CD14-positive monocyte (primary cell): ENCODE data around the gene DIDO1. TPM values are rescaled to one million over a fixed set of nuclear protein-coding genes. Genes with fewer than 3 reads are reported as not detected.

Experiments used
- DNase-seq, 3 donors: peaks; one replicate each; pipeline ENCODE4 v3.0.0-alpha.2; 2011 to 2022
- H2AFZ ChIP-seq: 2 replicates; pipeline ENCODE4 v1.6.0; 2012; ENCODE audit warnings: mild to moderate bottlenecking, low read depth, low read length, inconsistent platforms; ENCODE audit not compliant: insufficient read depth, poor library complexity, severe bottlenecking
- H3K27ac ChIP-seq, 2 donors: 1 replicate in 1 of 2; 2 replicates in 1 of 2; pipeline ENCODE4 v1.5.1; 2012 to 2013; ENCODE audit warnings: low read length in 2 of 2, control low read depth in 1 of 2, inconsistent platforms in 1 of 2, low read depth in 1 of 2, mild to moderate bottlenecking in 1 of 2
- H3K27me3 ChIP-seq, 2 donors: one replicate each; pipeline versions ENCODE4 v1.6.0 to v1.6.1; 2011 to 2013; ENCODE audit warnings: low read length in 2 of 2; ENCODE audit not compliant: control insufficient read depth in 2 of 2, insufficient read depth in 2 of 2
- H3K36me3 ChIP-seq, 2 donors: replicated peaks in 1 of 2; 1 replicate in 1 of 2; 2 replicates in 1 of 2; pipeline versions ENCODE4 v1.5.1 to v1.6.1; 2012 to 2013; ENCODE audit warnings: low read length in 2 of 2, control low read depth in 1 of 2, inconsistent platforms in 1 of 2, mild to moderate bottlenecking in 1 of 2; ENCODE audit not compliant: insufficient read depth in 2 of 2, control insufficient read depth in 1 of 2
- H3K4me1 ChIP-seq, 2 donors: 1 replicate in 1 of 2; 2 replicates in 1 of 2; pipeline versions ENCODE4 v1.5.1 to v1.6.1; 2012 to 2013; ENCODE audit warnings: low read length in 2 of 2, control low read depth in 1 of 2, inconsistent platforms in 1 of 2, mild to moderate bottlenecking in 1 of 2, moderate library complexity in 1 of 2; ENCODE audit not compliant: insufficient read depth in 2 of 2, control insufficient read depth in 1 of 2
- H3K4me2 ChIP-seq: replicated peaks from 2 replicates; pipeline ENCODE3; 2012; ENCODE audit warnings: low read length, moderate library complexity, mild to moderate bottlenecking; ENCODE audit not compliant: poor library complexity, severe bottlenecking; ENCODE audit errors: extremely low read depth
- H3K4me3 ChIP-seq, 3 experiments: fragments of 200-600 bp in 1 of 3; sonication (generic) in 1 of 3; replicated peaks in 1 of 3; 1 replicate in 2 of 3; 2 replicates in 1 of 3; pipeline ENCODE4 v1.5.1; 2011 to 2013; ENCODE audit warnings: low read length in 3 of 3, mild to moderate bottlenecking in 3 of 3, control low read depth in 2 of 3, low read depth in 2 of 3, inconsistent platforms in 1 of 3, moderate library complexity in 1 of 3
- H3K79me2 ChIP-seq: 2 replicates; pipeline ENCODE4 v1.6.0; 2012; ENCODE audit warnings: mild to moderate bottlenecking, control low read depth, inconsistent platforms, low read length, moderate library complexity; ENCODE audit not compliant: insufficient read depth
- H3K9ac ChIP-seq: 2 replicates; pipeline ENCODE4 v1.6.0; 2017; ENCODE audit warnings: low read length, mild to moderate bottlenecking; ENCODE audit not compliant: insufficient read depth, poor library complexity, severe bottlenecking
- H3K9me3 ChIP-seq, 2 donors: replicated peaks in 1 of 2; 1 replicate in 1 of 2; 2 replicates in 1 of 2; pipeline versions ENCODE4 v1.5.1 to v1.6.1; 2012 to 2013; ENCODE audit warnings: low read length in 2 of 2, control low read depth in 1 of 2; ENCODE audit not compliant: control insufficient read depth in 1 of 2, insufficient read depth in 1 of 2
- H4K20me1 ChIP-seq: 2 replicates; pipeline ENCODE4 v1.6.0; 2012; ENCODE audit warnings: mild to moderate bottlenecking, low read length, control low read depth, moderate library complexity; ENCODE audit not compliant: insufficient read depth
- H3K27ac Mint-ChIP-seq, 7 donors: one replicate each; pipeline ENCODE4 v1.8.0; 2020; ENCODE audit warnings: mild to moderate bottlenecking in 7 of 7, mixed read lengths in 7 of 7, moderate library complexity in 6 of 7, inconsistent platforms in 2 of 7
- H3K27me3 Mint-ChIP-seq, 3 donors: one replicate each; pipeline ENCODE4 v1.8.0; 2021 to 2022; ENCODE audit warnings: low read depth in 3 of 3, mild to moderate bottlenecking in 3 of 3, mixed read lengths in 3 of 3, moderate library complexity in 3 of 3, inconsistent platforms in 1 of 3
- H3K36me3 Mint-ChIP-seq, 2 donors: one replicate each; pipeline ENCODE4 v1.8.0; 2020; ENCODE audit warnings: mixed read lengths in 2 of 2, inconsistent platforms in 1 of 2, mild to moderate bottlenecking in 1 of 2
- H3K4me1 Mint-ChIP-seq: one replicate; pipeline ENCODE4 v1.8.0; 2020; ENCODE audit warnings: mild to moderate bottlenecking, mixed read lengths
- H3K4me3 Mint-ChIP-seq, 2 donors: one replicate each; pipeline ENCODE4 v1.8.0; 2020; ENCODE audit warnings: mild to moderate bottlenecking in 2 of 2, mixed read lengths in 2 of 2, moderate library complexity in 1 of 2
- H3K9me3 Mint-ChIP-seq, 7 donors: one replicate each; pipeline ENCODE4 v1.8.0; 2020 to 2022; ENCODE audit warnings: mixed read lengths in 7 of 7, mild to moderate bottlenecking in 6 of 7, moderate library complexity in 6 of 7, inconsistent platforms in 2 of 7
- CTCF ChIP-seq: fragments of 200-600 bp; IDR thresholded peaks from one replicate; pipeline ENCODE4 v1.8.0; 2022; ENCODE audit warnings: antibody characterized with exemption, mild to moderate bottlenecking
- WGBS: methylation state at CpG from one replicate; pipeline ENCODE4 v1.1.5; 2013; ENCODE audit warnings: missing lambda C conversion rate; ENCODE audit not compliant: insufficient coverage; 5-methylcytosine and 5-hydroxymethylcytosine counted together
- intact Hi-C, 2 donors: fragments of 100-400 bp; cut with micrococcal nuclease; formaldehyde crosslinking; loops; one replicate each; pipeline versions ENCODE4 v1.15.0 to v1.15.1; 2023
- polyA plus RNA-seq, 3 donors: library from polyadenylated mRNA; depleted of rRNA in 1 of 3; unstranded in 2 of 3; stranded (reverse) in 1 of 3; fragments of 300-500 nt in 2 of 3; fragments of >200 nt in 1 of 3; fragmentation: Illumina TruSeq in 2 of 3; gene quantifications; 1 replicate in 2 of 3; 2 replicates in 1 of 3; pipeline ENCODE4 v1.2.3, GENCODE V29; 2012 to 2021

The DIDO1 gene
- polyA plus RNA-seq, 3 donors: 8.5 to 23.8 (median 12.9) TPM

GRCh38 chr20:62963614-62964397, 37.5 kb upstream of the DIDO1 start:
- Histone ChIP-seq H3K9me3 (no peaks in the 10 kb centered on the region), H2AFZ (no peak overlapping the region), H3K27me3 (no peaks in the 10 kb centered on the region), H3K36me3 (peaks cover 16 to 35% of the 10 kb centered on the region in 2 donors), H3K79me2 (no peaks in the 10 kb centered on the region), H3K4me2 (no peak overlapping the region), H4K20me1 (no peaks in the 10 kb centered on the region), H3K4me3 (no peak overlapping the region), H3K27ac (no peak overlapping the region), H3K4me1 (peaks cover 11% of the 10 kb centered on the region in 2 donors), H3K9ac (no peak overlapping the region)
- no peak overlapping the region for H3K4me3 Mint-ChIP-seq
- intact Hi-C loops: no loop called here
- WGBS: 89% methylated on average over 30 of the region's 32 CpGs
- peaks cover 18% of the 10 kb centered on the region for H3K4me1 Mint-ChIP-seq
- DNase-seq: no peak
- no peak for TF ChIP-seq CTCF
- no peaks in the 10 kb centered on the region for H3K9me3 Mint-ChIP-seq
- H3K36me3 Mint-ChIP-seq: peaks cover 28 to 60% of the 10 kb centered on the region in 2 donors
- H3K27me3 Mint-ChIP-seq: peaks cover 0 to 2% (median 2%) of the 10 kb centered on the region in 3 donors
- H3K27ac Mint-ChIP-seq: peak overlapping the region in 2 of 7 donors; percentile 20 to 40

GRCh38 chr20:62962891-62963613, 36.7 kb upstream of the DIDO1 start:
- no peak overlapping the region for H3K4me3 ChIP-seq
- H3K4me1 Mint-ChIP-seq: peaks cover 20% of the 10 kb centered on the region
- H3K36me3 Mint-ChIP-seq: peaks cover 30 to 63% of the 10 kb centered on the region in 2 donors
- H3K27me3 ChIP-seq: no peaks in the 10 kb centered on the region
- intact Hi-C loops: no loop called here
- peaks cover 11% of the 10 kb centered on the region in 2 donors for H3K4me1 ChIP-seq
- H3K4me3 Mint-ChIP-seq: no peak overlapping the region
- no peak overlapping the region for H3K27ac ChIP-seq
- H3K4me2 ChIP-seq: no peak overlapping the region
- no peak overlapping the region for H3K27ac Mint-ChIP-seq
- WGBS: 95% methylated on average over 18 of the region's 32 CpGs
- H3K36me3 ChIP-seq: peaks cover 16 to 36% of the 10 kb centered on the region in 2 donors
- H3K9me3 ChIP-seq: no peaks in the 10 kb centered on the region
- peaks cover 0 to 2% (median 2%) of the 10 kb centered on the region in 3 donors for H3K27me3 Mint-ChIP-seq
- H3K9ac ChIP-seq: no peak overlapping the region
- no peak overlapping the region for H2AFZ ChIP-seq
- H4K20me1 ChIP-seq: no peaks in the 10 kb centered on the region
- no peaks in the 10 kb centered on the region for H3K79me2 ChIP-seq
- TF ChIP-seq CTCF: no peak
- no peak for DNase-seq
- no peaks in the 10 kb centered on the region for H3K9me3 Mint-ChIP-seq
